NCI-H146 treated with DMSO at 0.1 percent for 48 hours (cell line): ENCODE data around the gene GMNN.
"Not testable (repeated sequence)": the region's sequence is repeated elsewhere in the genome, so short reads cannot be mapped to it uniquely, and the experiment has no call there.

Experiments used
- DNase-seq: peaks from one replicate; lab custom pipeline; 2025; ENCODE audit not compliant: unreplicated experiment; lab: John Stamatoyannopoulos, UW

GMNN gene

DNA sequence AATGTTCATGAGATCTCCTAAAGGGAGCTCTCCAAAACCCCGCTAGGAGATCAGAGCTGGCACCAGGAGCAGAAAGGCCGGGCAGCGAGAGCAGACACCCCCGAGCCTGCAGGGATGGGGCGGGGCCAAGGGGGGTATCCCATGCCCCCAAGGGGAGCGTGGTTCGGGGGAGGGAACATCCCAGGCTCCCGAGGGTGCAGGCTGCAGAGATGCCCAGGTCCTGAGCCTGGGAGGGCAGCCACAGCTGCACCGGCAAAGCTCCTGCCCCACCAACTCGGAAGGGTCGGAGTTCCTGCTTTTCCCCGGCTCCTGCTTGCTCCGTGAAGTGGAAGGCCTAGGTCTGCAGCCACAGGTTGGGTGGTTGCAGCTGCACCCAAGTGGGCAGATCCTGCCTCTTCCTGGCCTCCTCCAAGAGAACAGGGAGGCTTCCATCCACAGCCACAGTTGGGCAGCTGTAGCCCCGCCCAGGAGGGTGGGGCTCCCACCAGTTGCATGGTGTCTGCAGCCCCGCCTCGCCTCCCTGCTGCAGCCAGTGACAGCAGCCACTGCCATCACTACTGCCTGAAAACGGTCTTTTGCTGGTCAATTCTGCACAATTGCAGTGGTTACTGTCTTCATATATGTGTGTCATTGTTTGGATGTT, 13.4 kb upstream of the GMNN start:
- DNase-seq, result peak; percentile 23

GRCh38 chr6:24761851-24762250, 12.9 kb upstream of the GMNN start:
- no peak for DNase-seq

- no peak for DNase-seq
Measured at GRCh38 chr6:24763578-24763977, 11.2 kb upstream of the GMNN start.

- not testable (repeated sequence) for DNase-seq
Measured at GRCh38 chr6:24764833-24765828, 9.6 kb upstream of the GMNN start.

DNA sequence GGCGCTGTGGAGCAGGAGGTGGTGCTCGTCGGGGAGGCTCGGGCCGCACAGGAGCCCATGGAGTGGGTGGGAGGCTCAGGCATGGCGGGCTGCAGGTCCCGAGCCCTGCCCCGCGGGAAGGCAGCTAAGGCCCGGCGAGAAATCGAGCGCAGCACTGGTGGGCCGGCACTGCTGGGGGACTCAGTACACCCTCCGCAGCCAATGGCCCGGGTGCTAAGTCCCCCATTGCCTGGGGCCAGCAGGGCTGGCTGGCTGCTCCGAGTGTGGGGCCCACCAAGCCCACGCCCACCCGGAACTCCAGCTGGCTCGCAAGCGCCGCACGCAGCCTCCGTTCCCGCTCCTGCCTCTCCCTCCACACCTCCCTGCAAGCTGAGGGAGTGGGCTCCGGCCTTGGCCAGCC, 8.8 kb upstream of the GMNN start:
- not testable (repeated sequence) for DNase-seq

- peak; percentile 21 for DNase-seq
Measured at GRCh38 chr6:24766680-24767462, 7.9 kb upstream of the GMNN start.

DNA sequence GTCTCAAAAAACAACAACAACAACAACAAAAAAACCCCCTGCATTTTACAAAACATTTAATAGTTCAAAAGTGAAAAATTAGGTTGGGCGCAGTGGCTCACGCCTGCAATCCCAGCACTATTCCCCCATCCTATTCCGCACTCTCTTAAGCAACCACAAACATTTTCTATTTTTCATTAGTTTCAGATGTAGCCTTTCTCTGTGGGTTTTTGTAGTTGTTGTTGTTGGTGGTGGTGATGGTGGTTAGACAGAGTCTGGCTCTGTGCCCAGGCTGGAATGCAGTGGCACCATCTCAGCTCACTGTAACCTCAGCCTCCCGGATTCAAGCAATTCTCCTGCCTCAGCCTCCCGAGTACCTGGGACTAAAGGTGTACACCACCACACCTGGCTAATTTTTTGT, 6.4 kb upstream of the GMNN start:
- DNase-seq, result no peak

DNA sequence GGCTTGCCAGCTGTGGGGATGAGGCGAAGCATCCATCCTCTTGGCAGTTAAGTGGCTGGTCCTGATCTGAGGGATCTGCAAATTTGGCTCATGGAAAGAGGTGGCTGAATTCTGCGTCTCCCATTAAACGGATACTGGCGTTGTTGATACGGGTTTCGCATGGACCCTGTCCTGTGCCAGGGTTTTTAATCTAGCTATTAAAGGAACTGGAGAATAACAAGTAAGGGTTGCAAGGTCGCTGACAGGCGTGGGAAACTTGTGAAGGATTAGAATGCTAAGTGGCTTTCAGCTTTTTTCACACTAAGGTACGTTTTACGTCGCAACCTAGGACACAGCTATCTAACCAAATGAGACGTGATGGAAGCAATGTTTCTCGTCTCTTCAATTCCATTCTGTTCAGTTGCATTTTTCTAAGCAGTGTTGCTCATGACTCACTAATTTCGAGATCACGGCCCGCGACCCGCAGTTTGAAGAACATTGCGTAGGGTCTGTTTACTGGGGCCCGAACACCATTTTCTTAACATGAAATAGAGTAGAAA, 852 bp downstream of the GMNN start:
- DNase-seq, result peak; percentile 50

GRCh38 chr6:24777227-24777626, 2.5 kb downstream of the GMNN start:
- no peak for DNase-seq

DNA sequence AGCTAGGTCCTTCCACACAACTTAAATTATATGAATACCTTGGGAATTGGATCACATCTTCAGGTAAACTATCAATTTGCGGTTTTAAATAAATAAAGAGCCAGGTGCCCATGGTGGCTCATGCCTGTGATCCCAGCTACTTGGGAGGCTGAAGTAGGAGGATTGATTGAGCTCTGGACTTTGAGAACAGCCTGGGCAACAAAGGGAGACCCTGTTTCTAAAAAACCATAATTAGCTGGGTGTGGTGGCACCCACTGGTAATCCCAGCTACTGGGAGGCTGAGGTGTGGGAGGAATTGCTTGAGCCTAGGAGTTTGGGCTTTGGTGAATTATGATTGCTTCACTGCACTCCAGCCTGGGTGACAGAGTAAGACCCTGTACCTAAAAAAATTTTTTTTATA, 3.4 kb downstream of the GMNN start:
- no peak for DNase-seq

GRCh38 chr6:24778878-24779277, 4.1 kb downstream of the GMNN start:
- DNase-seq, result no peak

DNA sequence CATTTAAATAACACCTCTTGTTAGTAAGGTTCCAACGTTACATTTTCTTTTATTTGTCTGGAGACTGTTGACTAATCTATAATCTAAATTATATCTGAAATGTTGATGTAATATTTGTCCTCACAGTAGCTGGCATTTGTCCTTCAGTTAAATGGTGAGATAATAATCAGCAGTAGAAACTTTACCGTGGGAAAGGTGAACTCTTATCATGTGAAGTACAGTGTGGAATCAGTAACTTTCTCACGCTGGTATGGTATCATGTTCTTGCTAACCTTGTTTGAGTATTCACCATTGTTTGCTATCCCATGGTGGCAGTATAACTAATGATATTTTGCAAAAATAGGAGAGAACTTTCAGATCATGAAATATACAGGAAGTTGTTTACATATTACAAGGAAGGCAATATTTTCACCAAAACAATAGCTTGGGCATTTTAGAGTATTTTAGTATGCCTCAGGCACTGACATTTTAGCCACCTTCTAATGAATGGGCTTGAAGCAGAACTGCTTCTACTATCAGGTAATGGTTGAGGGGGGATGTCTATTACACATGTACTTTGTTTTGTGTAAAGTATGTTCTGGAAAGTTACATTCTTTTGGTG, 4.8 kb downstream of the GMNN start:
- no peak for DNase-seq

DNA sequence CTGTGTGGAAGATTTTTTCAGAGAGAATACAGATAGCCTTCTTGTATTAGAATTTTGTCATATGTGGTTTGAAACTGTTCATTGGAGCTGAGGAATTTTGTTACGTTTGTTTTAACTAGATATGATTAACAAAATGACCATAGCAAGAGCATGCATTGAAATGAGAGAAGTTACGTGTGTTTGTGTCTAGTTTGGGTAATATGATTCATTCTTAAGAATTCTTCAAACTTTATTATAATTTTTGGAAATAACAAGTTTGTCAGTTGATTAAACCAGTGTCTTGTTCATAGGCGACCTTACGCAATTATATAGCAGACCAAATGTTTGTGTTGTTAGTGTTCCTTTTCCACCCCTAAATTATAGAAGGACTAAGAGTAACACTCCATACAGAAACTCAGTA, 5.5 kb downstream of the GMNN start:
- no peak for DNase-seq

DNA sequence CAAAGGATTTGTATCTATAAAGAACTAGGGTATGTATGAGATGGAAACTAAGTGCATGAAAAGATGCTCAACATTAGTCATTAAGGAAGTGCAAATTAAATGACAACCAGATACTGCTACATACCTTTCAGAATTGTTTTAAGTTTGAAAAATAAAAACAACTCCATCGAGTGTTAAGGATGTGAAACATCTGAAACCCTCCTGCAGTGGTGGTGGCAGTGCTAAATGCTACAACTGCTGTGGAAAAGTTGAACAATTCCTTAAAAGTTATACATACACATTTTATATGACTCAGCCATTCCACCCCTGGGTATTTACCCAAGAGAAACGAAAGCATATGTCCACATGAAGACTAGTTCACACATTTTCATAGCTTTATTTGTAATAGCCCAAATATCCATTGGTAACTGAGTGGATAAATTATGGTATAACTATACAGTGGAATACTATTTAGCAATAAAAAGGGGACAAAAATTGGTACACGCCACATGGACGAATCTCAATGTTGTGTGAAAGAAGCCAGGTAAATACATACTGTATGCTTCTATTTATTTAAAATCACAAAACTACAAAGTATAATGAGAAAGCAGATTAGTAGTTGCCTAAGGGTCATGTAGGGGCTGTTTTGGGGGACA, 13.4 kb downstream of the GMNN start:
- no peak for DNase-seq

- DNase-seq, result no peak
Measured at GRCh38 chr6:24795106-24795505, 20.4 kb downstream of the GMNN start.

GRCh38 chr6:24796616-24797290, 22.0 kb downstream of the GMNN start:
- DNase-seq, result no peak

- no peak for DNase-seq
Measured at GRCh38 chr6:24797596-24798216, 23.0 kb downstream of the GMNN start.

DNA sequence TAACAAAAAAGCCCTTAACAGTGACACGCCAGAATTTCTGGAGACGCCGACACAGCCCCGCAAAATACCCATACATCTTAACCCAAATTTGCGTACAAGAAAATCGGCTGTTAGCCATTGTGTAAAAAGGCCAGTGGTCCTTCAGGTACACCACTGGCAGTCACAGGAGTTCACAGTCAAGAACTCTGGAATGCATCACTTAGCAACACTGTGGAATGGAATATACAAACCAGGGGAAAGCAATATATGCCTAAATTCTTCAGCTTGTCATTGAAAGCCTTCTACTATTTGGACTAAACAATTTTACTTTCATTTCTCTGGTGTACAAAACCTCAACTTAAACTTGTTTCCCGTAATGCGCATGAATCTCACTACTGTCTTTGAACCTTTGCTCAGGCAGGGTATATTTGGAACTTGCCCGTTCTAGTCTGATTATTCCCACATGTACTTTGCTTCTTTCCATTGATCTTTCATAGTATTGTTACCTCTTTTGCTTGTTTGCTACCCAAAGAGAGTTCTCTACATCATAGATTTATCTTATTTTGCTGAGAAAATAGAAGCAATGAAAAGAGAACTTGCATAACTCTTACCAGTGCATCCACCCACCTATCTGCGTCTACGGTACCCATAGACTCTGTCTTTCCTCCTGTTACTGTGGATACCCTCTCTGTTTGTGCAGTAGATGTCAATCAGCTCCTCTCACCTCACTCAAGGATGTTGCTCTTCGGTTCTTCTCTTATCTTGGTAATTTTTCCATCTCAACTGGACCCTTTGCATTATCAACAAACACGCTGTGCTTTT, 24.2 kb downstream of the GMNN start, which contains the start of gene ARMH2:
ARMH2 (minus strand) TSS at position 178 of the 801 bp plus-strand sequence; CDS start at position 118, 60 bp downstream.
- DNase-seq, result no peak
